ENCODE results near the gene MN1.

GRCh38 chr22:27780161-27780575 lies 21.4 kb downstream of the MN1 start:
- TF ChIP-seq CTCF (IDR thresholded peaks at IDR 0.05; ENCODE audit: insufficient read depth, low read length) (no peak), POLR2AphosphoS5 (IDR thresholded peaks at IDR 0.05; ENCODE audit: low read depth) (no peak), GABPA (IDR thresholded peaks at IDR 0.05; ENCODE audit: low read depth) (no peak)
